ENCODE results near the gene GPA33. TPM values are rescaled to one million over a fixed set of nuclear protein-coding genes. Genes with fewer than 3 reads are reported as not detected.
A peak's percentile ranks its signal among the peaks of the same experiment; 100 is the strongest.

GPA33 gene
- total and polyA plus RNA-seq, 10 of the 15 experiments (the other 5 are each of a cell fraction or from before 2014, with no cell fraction given): 0.09 to 0.27 (median 0.21) TPM; not detected in 1

- FAIRE-seq: peak; percentile 44
- no peaks in the 10 kb centered on the region for H3K79me2 ChIP-seq (ENCODE audit: control insufficient read depth, insufficient read depth, low read length)
- H3K4me2 ChIP-seq (ENCODE audit: control insufficient read depth, insufficient read depth): no peak overlapping the region
- no TSS peak for BruUV-seq (replicated peaks)
- H3K36me3 ChIP-seq (ENCODE audit: control insufficient read depth in 2 of 2, insufficient read depth in 2 of 2, low read length in 1 of 2): no peaks in the 10 kb centered on the region
- RAD21 ChIA-PET (ENCODE audit: unreplicated experiment): interaction anchor here (0.6 to 7.8 kb wide), 3 partner anchors 22 to 1041 kb away, joined by 3 to 305 read pairs (median 4); no protein-coding TSS in a partner anchor
- no peak overlapping the region; the same call in 1 of the 2 replicates for H2AFZ ChIP-seq (ENCODE audit: control insufficient read depth, low read depth, low read length)
- H3K9ac ChIP-seq (ENCODE audit: control insufficient read depth, insufficient read depth, low read length): no peak overlapping the region
- POLR2A ChIA-PET: interaction anchor here (0.6 to 1.4 kb wide), 2 partner anchors 13 to 146 kb away, joined by 3 read pairs; no protein-coding TSS in a partner anchor
- ATAC-seq: peak; percentile 69
- CTCF ChIA-PET: interaction anchor here (0.6 to 18.3 kb wide), 14 partner anchors 9 to 531 kb away, joined by 3 to 734 read pairs (median 6); partner anchors contain the start of genes POU2F1 and TADA1
- H3K4me3 ChIP-seq: no peak overlapping the region
- intact Hi-C loops (cut with micrococcal nuclease; ENCODE audit: unreplicated experiment): loop anchor here (5.0 kb wide), 1 partner anchor 80 kb away; the partner anchor contains the start of gene ILDR2
- H3K27ac ChIP-seq (ENCODE audit: control insufficient read depth, insufficient read depth): no peak overlapping the region
- 0 out of 2 replicates have a peak, but pooled peaks cover 3% of the 10 kb centered on the region for H3K4me1 ChIP-seq (ENCODE audit: control insufficient read depth, insufficient read depth, low read length)
- SMC1A ChIA-PET (ENCODE audit: uncharacterized antibody, unreplicated experiment): interaction anchor here (0.8 to 10.4 kb wide), 6 partner anchors 28 to 162 kb away, joined by 3 to 384 read pairs (median 6); partner anchors contain the start of gene POU2F1
- no peak for DNase-seq (ENCODE audit: low read depth, low spot score)
- no peaks in the 10 kb centered on the region for H3K9me3 ChIP-seq (replicated peaks; ENCODE audit: control insufficient read depth, insufficient read depth, low read length)
- H4K20me1 ChIP-seq (ENCODE audit: control insufficient read depth, insufficient read depth): no peaks in the 10 kb centered on the region
- whole genome bisulfite sequencing (ENCODE audit: insufficient coverage, insufficient replicate concordance, low lambda C conversion rate, missing lambda C conversion rate): 33% methylated on average over 6 of the region's 6 CpGs
- H3K27me3 ChIP-seq (replicated peaks in 1 of 2; ENCODE audit: control insufficient read depth in 2 of 2, insufficient read depth in 2 of 2, low read length in 1 of 2): no peaks in the 10 kb centered on the region
- in situ Hi-C loops (cut with MboI): loop anchor here (5.0 kb wide), 1 partner anchor 140 kb away; no protein-coding TSS in a partner anchor
- TF ChIP-seq PBX3 (IDR thresholded peaks at IDR 0.05; ENCODE audit: insufficient replicate concordance, low read depth, low read length) (peak; percentile 70), MTA3 (IDR thresholded peaks at IDR 0.05; ENCODE audit: borderline replicate concordance, low read length) (no peak), ZBED1 (IDR thresholded peaks at IDR 0.05; ENCODE audit: borderline replicate concordance) (no peak), YY1 (IDR thresholded peaks at IDR 0.05; ENCODE audit: low read depth, low read length) (0 out of 2 replicates have a peak, but pooled peaks have one; percentile 33), RAD21 (IDR thresholded peaks at IDR 0.05; ENCODE audit: insufficient read depth, low read depth, low read length) (peak; percentile 78), CTCF (IDR thresholded peaks at IDR 0.05 in 2 of 3, conservative IDR thresholded peaks at IDR 0.05 in 1 of 3; ENCODE audit: control insufficient read depth in 2 of 3, extremely low read depth in 1 of 3, insufficient read depth in 1 of 3, low read depth in 3 of 3, low read length in 3 of 3) (peak; percentile 51 to 62 (median 53); a peak in 5 of 6 replicates), RB1 (IDR thresholded peaks at IDR 0.05; ENCODE audit: borderline replicate concordance) (no peak), PKNOX1 (IDR thresholded peaks at IDR 0.05) (peak; percentile 84), MYC (IDR thresholded peaks at IDR 0.05; ENCODE audit: insufficient read depth, insufficient read length, insufficient replicate concordance, low read length, severe bottlenecking) (no peak), ESRRA (IDR thresholded peaks at IDR 0.05; ENCODE audit: low read length) (no peak), TARDBP (IDR thresholded peaks at IDR 0.05; ENCODE audit: borderline replicate concordance) (no peak), MLLT1 (IDR thresholded peaks at IDR 0.05) (no peak), SMC3 (IDR thresholded peaks at IDR 0.05; ENCODE audit: borderline replicate concordance, low read length) (peak; percentile 83), YBX1 (IDR thresholded peaks at IDR 0.05) (no peak)
Measured at GRCh38 chr1:167057241-167057688, 32.9 kb downstream of the GPA33 start.
